HepG2 (cell line): ENCODE measurements around the gene SIN3A. TPM values are rescaled to one million over a fixed set of nuclear protein-coding genes. Genes with fewer than 3 reads are reported as not detected.

Source experiments
- AHR ChIP-seq: IDR thresholded peaks from 2 replicates; pipeline ENCODE4 v1.6.1; 2018; ENCODE audit warnings: missing genetic modification reagents, missing compliant biosample characterization
- GLMP ChIP-seq: sonication (generic); formaldehyde crosslinking; IDR thresholded peaks from 2 replicates; pipeline ENCODE4 v1.9.0; 2021; ENCODE audit warnings: missing genetic modification reagents, mild to moderate bottlenecking, borderline replicate concordance
- GTF3A ChIP-seq: sonication (generic); formaldehyde crosslinking; conservative IDR thresholded peaks from 2 replicates; pipeline ENCODE4 v1.4.0; 2020; ENCODE audit warnings: mild to moderate bottlenecking, missing genetic modification reagents
- HINFP ChIP-seq: sonication (generic); formaldehyde crosslinking; IDR thresholded peaks from 2 replicates; pipeline ENCODE4 v1.4.0; 2020; ENCODE audit warnings: low read depth, mild to moderate bottlenecking, missing genetic modification reagents
- HOXA3 ChIP-seq: sonication (generic); formaldehyde crosslinking; IDR thresholded peaks from 2 replicates; pipeline ENCODE4 v1.5.0; 2020; ENCODE audit warnings: missing genetic modification reagents
- JUNB ChIP-seq: sonication (generic); formaldehyde crosslinking; IDR thresholded peaks from 2 replicates; pipeline ENCODE4 v1.8.0; 2022; ENCODE audit warnings: missing genetic modification reagents, mild to moderate bottlenecking, borderline replicate concordance
- MATR3 ChIP-seq: sonication (generic); formaldehyde crosslinking; IDR thresholded peaks from 2 replicates; pipeline ENCODE4 v1.4.0; 2020; ENCODE audit warnings: missing genetic modification reagents
- MED1 ChIP-seq: sonication (generic); formaldehyde crosslinking; IDR thresholded peaks from 2 replicates; pipeline ENCODE4 v1.4.0; 2020; ENCODE audit warnings: missing genetic modification reagents
- NPAS2 ChIP-seq: sonication (generic); formaldehyde crosslinking; IDR thresholded peaks from 2 replicates; pipeline ENCODE4 v1.8.0; 2022; ENCODE audit warnings: mild to moderate bottlenecking, missing genetic modification reagents, borderline replicate concordance
- RAD21 ChIP-seq: fragments of 450-650 bp; formaldehyde crosslinking; IDR thresholded peaks from 2 replicates; pipeline ENCODE4 v1.5.0; 2020; ENCODE audit warnings: mild to moderate bottlenecking
- RFX3 ChIP-seq: IDR thresholded peaks from 2 replicates; pipeline ENCODE4 v1.6.1; 2016; ENCODE audit warnings: missing biosample characterization, missing genetic modification reagents
- RFX5 ChIP-seq: IDR thresholded peaks from 2 replicates; pipeline ENCODE4 v1.6.1; 2011; ENCODE audit warnings: low read depth, low read length, improper control_type of control experiment
- SALL2 ChIP-seq: sonication (generic); formaldehyde crosslinking; IDR thresholded peaks from 2 replicates; pipeline ENCODE4 v1.8.1; 2023; ENCODE audit warnings: mild to moderate bottlenecking, missing genetic modification reagents, inconsistent platforms
- SATB2 ChIP-seq: sonication (generic); formaldehyde crosslinking; IDR thresholded peaks from 2 replicates; pipeline ENCODE4 v1.5.0; 2020; ENCODE audit warnings: missing genetic modification reagents
- SNAPC5 ChIP-seq: sonication (generic); formaldehyde crosslinking; IDR thresholded peaks from 2 replicates; pipeline ENCODE4 v1.8.1; 2023; ENCODE audit warnings: mild to moderate bottlenecking, missing genetic modification reagents, borderline replicate concordance
- SOX13 ChIP-seq, 3 experiments: fragments of 450-650 bp in 1 of 3; sonication (generic) in 1 of 3; formaldehyde crosslinking in 1 of 3; IDR thresholded peaks in 2 of 3; conservative IDR thresholded peaks in 1 of 3; 2 replicates each; pipeline versions ENCODE4 v1.5.0 to v1.6.1; 2016 to 2020; ENCODE audit warnings: antibody characterized with exemption in 1 of 3, mild to moderate bottlenecking in 1 of 3, missing compliant biosample characterization in 1 of 3, missing genetic modification reagents in 1 of 3, moderate library complexity in 1 of 3
- SRF ChIP-seq: IDR thresholded peaks from 2 replicates; pipeline ENCODE4 v1.6.1; 2011; ENCODE audit warnings: mild to moderate bottlenecking, low read depth, low read length, moderate library complexity
- STAT6 ChIP-seq: sonication (generic); formaldehyde crosslinking; IDR thresholded peaks from 2 replicates; pipeline ENCODE4 v1.4.0; 2020; ENCODE audit warnings: missing genetic modification reagents, mild to moderate bottlenecking, borderline replicate concordance
- YEATS4 ChIP-seq: sonication (generic); formaldehyde crosslinking; IDR thresholded peaks from 2 replicates; pipeline ENCODE4 v1.4.0; 2020; ENCODE audit warnings: missing genetic modification reagents, borderline replicate concordance
- ZBTB20 ChIP-seq: sonication (generic); formaldehyde crosslinking; IDR thresholded peaks from 2 replicates; pipeline ENCODE4 v1.8.1; 2023; ENCODE audit warnings: missing genetic modification reagents, low read depth, mild to moderate bottlenecking, borderline replicate concordance
- ZFP62 ChIP-seq: sonication (generic); formaldehyde crosslinking; IDR thresholded peaks from 2 replicates; pipeline ENCODE4 v1.4.0; 2020; ENCODE audit warnings: missing genetic modification reagents
- ZNF18 ChIP-seq: sonication (generic); formaldehyde crosslinking; IDR thresholded peaks from 2 replicates; pipeline ENCODE4 v1.8.0; 2022; ENCODE audit warnings: mild to moderate bottlenecking, missing genetic modification reagents; ENCODE audit not compliant: insufficient replicate concordance
- ZNF44 ChIP-seq: sonication (generic); formaldehyde crosslinking; IDR thresholded peaks from 2 replicates; pipeline ENCODE4 v1.5.1; 2020; ENCODE audit warnings: mild to moderate bottlenecking, missing genetic modification reagents
- polyA plus RNA-seq, 8 experiments: library from polyadenylated mRNA; depleted of rRNA in 3 of 8; stranded (reverse) in 7 of 8; unstranded in 1 of 8; fragments of >200 nt; fragmentation: Illumina TruSeq in 4 of 8; extraction: Trizol in 4 of 8; gene quantifications; 2 replicates each; pipeline versions ENCODE4 v1.2.1 to v1.2.3, GENCODE V29; 2011 to 2016; ENCODE audit warnings: low read depth in 4 of 8, missing spikeins in 1 of 8, mixed read lengths in 1 of 8; ENCODE audit not compliant: insufficient read depth in 1 of 8
- total RNA-seq, 5 experiments: library from RNA; depleted of rRNA; stranded (reverse); fragments of >200 nt; fragmentation: Illumina TruSeq; extraction: Trizol; gene quantifications; 2 replicates each; pipeline ENCODE4 v1.2.3, GENCODE V29; 2016; ENCODE audit warnings: low read depth in 1 of 5

SIN3A gene
- total and polyA plus RNA-seq, 2 of the 13 experiments (the other 11 are each of a cell fraction or from before 2014, with no cell fraction given): 16.1 to 28.1 TPM

GRCh38 chr15:75335705-75336355 lies 115.7 kb downstream of the SIN3A start, which contains the start of gene COMMD4 (continued):
- peak; percentile 41; the same call in 1 of the 2 replicates for TF ChIP-seq ZNF44 (CRISPR knock-in tag)
- TF ChIP-seq SOX13 (IDR thresholded peaks at IDR 0.05): no peak
- no peak for TF ChIP-seq SOX13 (CRISPR knock-in tag; conservative IDR thresholded peaks at IDR 0.05 in 1 of 2, IDR thresholded peaks at IDR 0.05 in 1 of 2)
- TF ChIP-seq ZNF18 (CRISPR knock-in tag): no peak
- peak; percentile 57 for TF ChIP-seq MED1
- no peak for TF ChIP-seq STAT6 (CRISPR knock-in tag)
- TF ChIP-seq HOXA3 (CRISPR knock-in tag): peak; percentile 89
- peak; percentile 74; the same call in 1 of the 2 replicates for TF ChIP-seq ZBTB20 (CRISPR knock-in tag)
- TF ChIP-seq RAD21 (CRISPR knock-in tag): 0 out of 2 replicates have a peak, but pooled peaks have one; percentile 8
- no peak for TF ChIP-seq GLMP (CRISPR knock-in tag)
- peak; percentile 95 for TF ChIP-seq HINFP (CRISPR knock-in tag)
- TF ChIP-seq JUNB (CRISPR knock-in tag): no peak
- TF ChIP-seq GTF3A (CRISPR knock-in tag): no peak
- no peak for TF ChIP-seq SNAPC5
- TF ChIP-seq NPAS2 (CRISPR knock-in tag): no peak
- no peak for TF ChIP-seq RFX5
- TF ChIP-seq AHR (CRISPR knock-in tag): peak; percentile 30; the same call in 1 of the 2 replicates
- peak; percentile 85 for TF ChIP-seq YEATS4 (CRISPR knock-in tag)
- TF ChIP-seq ZFP62 (CRISPR knock-in tag): no peak
- TF ChIP-seq SRF: no peak
- peak; percentile 55; the same call in 1 of the 2 replicates for TF ChIP-seq SALL2 (CRISPR knock-in tag)
- no peak for TF ChIP-seq MATR3 (CRISPR knock-in tag)
- no peak for TF ChIP-seq SATB2 (CRISPR knock-in tag)
- TF ChIP-seq RFX3 (CRISPR knock-in tag): no peak
